ENCODE results near the gene NHSL1. TPM values are rescaled to one million over a fixed set of nuclear protein-coding genes. Genes with fewer than 3 reads are reported as not detected.

The NHSL1 gene
- 10 to 100 TPM in 3 of 4 donors, 1 to 10 TPM in 1; 5.4 to 24.3 (median 22.2) TPM for total RNA-seq

DNA sequence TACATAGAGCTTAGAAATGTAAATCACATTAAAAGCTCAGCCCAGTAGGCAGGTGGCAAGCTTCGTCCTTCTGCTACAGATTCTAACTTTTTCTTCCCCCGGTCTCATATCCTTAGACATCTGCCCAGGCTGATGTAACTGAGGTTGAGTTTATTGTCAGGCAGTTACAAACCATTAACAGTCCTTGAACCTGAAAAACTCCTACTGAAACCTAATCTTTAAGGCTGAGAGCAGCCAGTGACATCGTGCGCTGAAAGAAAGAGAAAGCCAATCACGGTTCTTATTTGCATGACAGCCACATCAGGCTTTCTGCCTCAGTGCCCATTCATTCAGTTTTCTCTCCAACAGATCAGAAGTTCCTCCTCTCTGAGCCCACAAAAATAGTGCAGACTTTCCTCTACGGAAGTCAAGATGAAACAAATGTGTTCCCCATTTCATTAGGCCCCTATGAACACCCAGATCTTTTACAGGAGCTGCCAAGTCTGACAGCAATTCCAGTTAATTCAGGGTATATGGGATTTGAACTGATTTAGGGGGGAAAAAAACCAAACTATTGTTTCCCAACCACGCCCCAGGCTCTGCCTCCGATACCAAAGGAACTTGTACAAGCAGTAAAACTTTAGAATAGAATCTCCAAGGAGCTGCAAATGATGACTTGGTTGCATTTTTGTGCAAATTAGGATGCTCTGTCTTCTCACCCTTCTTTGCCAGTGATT is at the start of gene NHSL1:
Gene NHSL1, minus strand, starts transcription at position 192 of the 716 bp plus-strand sequence. CDS start 204 bp downstream, outside the sequence.
- TF ChIP-seq CTCF (IDR thresholded peaks at IDR 0.05; ENCODE audit: low read depth) = no peak

DNA sequence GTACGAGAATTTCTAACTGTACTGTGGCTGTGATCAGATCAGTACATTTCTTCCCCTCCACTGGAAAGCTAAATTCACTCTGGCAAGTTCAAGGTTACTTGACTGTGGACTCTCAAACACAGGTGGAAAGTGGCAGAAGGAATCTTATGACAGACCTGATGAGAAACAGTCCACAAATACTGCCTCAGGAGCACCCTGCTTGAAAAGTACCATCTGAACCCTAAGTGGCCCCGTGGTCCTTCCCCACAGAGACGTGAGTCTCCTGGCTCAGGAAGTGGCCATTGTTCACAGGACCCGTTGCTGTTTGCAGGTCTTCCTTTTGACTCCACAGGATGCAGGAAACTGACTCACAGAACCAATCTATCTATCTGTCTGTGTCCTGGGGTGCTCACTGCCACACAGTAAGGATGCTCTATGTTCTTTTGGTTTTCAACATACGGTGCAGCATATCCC is 47.5 kb upstream of the NHSL1 start:
- TF ChIP-seq CTCF (IDR thresholded peaks at IDR 0.05; ENCODE audit: low read depth) = no peak

DNA sequence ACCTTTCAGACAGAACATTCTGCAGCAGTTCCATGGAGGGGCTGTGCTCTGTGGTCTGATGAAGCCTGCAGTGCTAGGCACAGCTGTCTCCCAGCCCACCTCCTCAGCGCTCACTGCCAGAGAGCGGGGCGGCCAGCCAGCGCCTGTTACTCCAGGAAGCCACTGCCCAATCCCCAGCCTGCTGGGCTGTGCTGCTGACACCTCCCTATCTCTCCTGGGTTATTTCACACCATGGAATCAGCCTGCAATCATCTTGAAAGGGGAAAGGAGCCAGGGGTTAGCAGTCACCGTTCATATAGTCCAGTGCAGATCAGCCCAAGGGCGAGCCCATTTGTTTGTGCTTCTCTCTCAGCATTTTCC is 46.3 kb upstream of the NHSL1 start:
- no peak for TF ChIP-seq CTCF (IDR thresholded peaks at IDR 0.05; ENCODE audit: low read depth)

DNA sequence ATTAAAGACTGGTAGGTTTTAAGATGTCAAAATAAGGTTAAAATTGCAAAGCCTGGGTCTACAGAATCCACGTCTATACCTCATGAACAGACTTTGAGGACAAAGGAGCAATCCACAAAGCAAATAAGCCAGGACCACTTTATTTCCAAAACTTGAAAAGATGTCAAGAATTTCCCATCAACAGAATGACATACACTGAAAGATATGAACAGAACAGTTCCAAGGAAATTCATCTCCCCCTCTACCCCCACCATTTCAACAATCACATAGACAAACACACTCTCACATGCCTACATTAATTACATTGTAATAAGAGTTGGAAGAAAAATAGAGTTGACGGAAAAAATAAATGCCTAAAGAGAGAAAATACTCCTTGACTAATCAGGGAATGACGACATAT is 45.2 kb upstream of the NHSL1 start:
- TF ChIP-seq CTCF (IDR thresholded peaks at IDR 0.05; ENCODE audit: low read depth) = no peak

DNA sequence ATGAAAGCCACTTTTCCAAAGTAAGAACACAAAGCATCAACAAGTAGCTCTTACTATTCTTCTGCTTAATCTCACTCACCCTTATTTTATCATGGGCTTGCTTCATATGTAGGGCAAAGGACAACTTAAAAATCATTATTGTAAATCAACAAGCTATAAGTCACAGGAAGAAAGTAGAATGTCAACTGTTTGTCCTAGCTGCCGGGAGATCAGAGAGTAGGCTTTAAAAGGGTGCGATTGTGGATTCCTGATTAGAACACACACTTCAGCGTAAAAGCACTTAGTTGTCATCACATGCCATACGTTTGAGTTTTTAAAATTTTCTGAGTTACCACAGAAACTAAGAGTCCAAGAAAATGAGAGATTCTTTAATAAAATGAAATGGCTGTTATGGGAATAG is 44.4 kb upstream of the NHSL1 start:
- TF ChIP-seq CTCF (IDR thresholded peaks at IDR 0.05; ENCODE audit: low read depth) = no peak

GRCh38 chr6:138541823-138542481 is 42.7 kb upstream of the NHSL1 start:
- no peak for TF ChIP-seq CTCF (IDR thresholded peaks at IDR 0.05; ENCODE audit: low read depth)

DNA sequence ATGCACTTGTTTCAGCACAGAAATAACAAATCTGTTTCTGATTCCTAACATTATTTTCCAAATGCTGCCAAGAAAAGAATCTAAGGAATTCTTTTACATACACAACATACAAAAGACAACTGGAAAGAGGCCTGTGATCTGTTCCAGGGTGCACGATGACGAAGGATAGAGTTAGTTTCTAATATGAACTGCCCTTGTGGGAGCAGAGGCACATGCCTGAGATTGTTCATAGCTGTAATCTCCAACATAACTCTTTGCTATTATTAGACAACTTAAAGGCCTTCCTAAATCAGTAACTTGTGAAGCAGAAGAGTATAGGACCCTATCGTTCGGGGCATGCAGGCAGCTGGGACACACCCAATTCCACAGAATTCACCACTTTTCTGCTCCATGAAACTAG is 41.2 kb upstream of the NHSL1 start:
- TF ChIP-seq CTCF (IDR thresholded peaks at IDR 0.05; ENCODE audit: low read depth) = no peak
